GM18499 (cell line): Measurements from ENCODE around the gene XCL1.

Source experiments
- ATAC-seq: cut with Tn5 transposase; IDR thresholded peaks from one replicate; pipeline ENCODE4 v1.9.1; 2021; ENCODE audit warnings: moderate number of reproducible peaks; ENCODE audit not compliant: insufficient read depth, unreplicated experiment

XCL1 gene

GRCh38 chr1:168629466-168629865 lies 53.1 kb downstream of the XCL1 start:
- no peak for ATAC-seq
